Upper lobe of left lung (tissue), 6 donors: ENCODE results near the gene PDK1. TPM values are rescaled to one million over a fixed set of nuclear protein-coding genes. Genes with fewer than 3 reads are reported as not detected.

ENCODE experiments used
- ATAC-seq, 2 donors: fragments of 200-7000 bp; cut with Tn5 transposase; one replicate each; pipeline ENCODE4 v1.9.1; 2022; ENCODE audit warnings: mild to moderate bottlenecking in 2 of 2, moderate library complexity in 2 of 2; ENCODE audit not compliant: low FRiP score in 2 of 2
- DNase-seq, 2 donors: peaks; one replicate each; pipeline ENCODE4 v3.0.0-alpha.2; 2019 to 2020
- H3K27ac ChIP-seq, 4 donors: fragments of 200-600 bp; sonication (generic); one replicate each; pipeline ENCODE4 v1.5.1; 2016 to 2019
- H3K27me3 ChIP-seq, 4 donors: fragments of 200-600 bp; sonication (generic); one replicate each; pipeline ENCODE4 v1.5.1; 2017 to 2019
- H3K36me3 ChIP-seq, 4 donors: fragments of 200-600 bp; sonication (generic); one replicate each; pipeline ENCODE4 v1.5.1; 2016 to 2019
- H3K4me1 ChIP-seq, 4 donors: fragments of 200-600 bp; sonication (generic); one replicate each; pipeline ENCODE4 v1.5.1; 2018 to 2019
- H3K4me3 ChIP-seq, 4 donors: fragments of 200-600 bp; sonication (generic); one replicate each; pipeline ENCODE4 v1.5.1; 2017 to 2019; ENCODE audit warnings: mild to moderate bottlenecking in 2 of 4, moderate library complexity in 1 of 4
- H3K9me3 ChIP-seq, 4 donors: fragments of 200-600 bp; sonication (generic); one replicate each; pipeline ENCODE4 v1.5.1; 2018 to 2019
- CTCF ChIP-seq, 6 experiments: fragments of 450-650 bp in 4 of 6; fragments of 200-600 bp in 2 of 6; sonication (generic) in 2 of 6; IDR thresholded peaks; one replicate each; pipeline ENCODE4 v1.5.1; 2016 to 2019; ENCODE audit warnings: antibody characterized with exemption in 6 of 6
- EP300 ChIP-seq, 4 donors: sonication (generic); formaldehyde crosslinking; IDR thresholded peaks; one replicate each; pipeline ENCODE4 v1.5.1; 2017; ENCODE audit warnings: antibody characterized with exemption in 4 of 4, control low read depth in 2 of 4
- POLR2A ChIP-seq, 4 donors: fragments of 450-650 bp; IDR thresholded peaks; one replicate each; pipeline ENCODE4 v1.5.1; 2016 to 2017; ENCODE audit warnings: antibody characterized with exemption in 4 of 4, mild to moderate bottlenecking in 2 of 4
- POLR2AphosphoS5 ChIP-seq, 2 donors: sonication (generic); formaldehyde crosslinking; IDR thresholded peaks; one replicate each; pipeline ENCODE4 v1.5.1; 2017; ENCODE audit warnings: antibody characterized with exemption in 2 of 2
- WGBS, 2 donors: methylation state at CpG; one replicate each; pipeline ENCODE4 v1.1.5; 2017 to 2018; 5-methylcytosine and 5-hydroxymethylcytosine counted together
- total RNA-seq, 6 donors: library from RNA; depleted of rRNA in 4 of 6; stranded (reverse); fragments of >200 nt in 4 of 6; gene quantifications; one replicate each; pipeline versions ENCODE4 v1.1.0 to v1.2.1, GENCODE V29; 2016 to 2021
- donor health status: DM: no; HTN: no; CAD: no; lungs with moderate emphysema.
- donor health status: DM: no; HTN: yes; CAD: no; lungs with severe emphysema.

The PDK1 gene
- total RNA-seq, 6 donors from 2014 or later: 5.6 to 40.9 (median 13.8) TPM

DNA sequence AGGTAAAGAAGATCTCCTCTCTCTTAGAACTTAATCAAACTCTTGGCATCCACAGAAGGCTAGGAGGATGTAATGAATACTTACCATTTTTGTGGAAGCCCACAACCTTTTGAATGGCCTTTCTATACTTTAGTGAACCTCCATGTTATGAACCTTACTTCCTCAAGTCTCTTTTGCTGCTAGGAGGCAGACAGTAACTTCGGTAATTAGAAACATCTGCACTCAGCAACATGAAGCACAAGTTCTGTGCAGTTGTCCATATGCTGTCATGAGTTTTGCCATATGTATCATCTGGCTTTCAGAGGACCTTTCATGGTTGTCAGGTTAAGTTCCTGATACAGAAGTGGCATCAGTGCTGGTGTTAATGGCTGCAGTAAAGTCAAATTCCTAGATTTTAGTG, 50.4 kb downstream of the PDK1 start:
- TF ChIP-seq POLR2AphosphoS5 (IDR thresholded peaks at IDR 0.05) (no peak), EP300 (IDR thresholded peaks at IDR 0.05) (no peak), POLR2A (IDR thresholded peaks at IDR 0.05) (no peak), CTCF (IDR thresholded peaks at IDR 0.05) (no peak)
- no peak for DNase-seq
- no peaks in the 10 kb centered on the region for H3K9me3 ChIP-seq
- WGBS, 2 donors: 93 to 100% methylated on average over 1 of the region's 1 CpG
- H3K27me3 ChIP-seq: no peaks in the 10 kb centered on the region
- H3K27ac ChIP-seq: no peak overlapping the region
- ATAC-seq: no peak
- H3K36me3 ChIP-seq: no peaks in the 10 kb centered on the region
- H3K4me1 ChIP-seq: no peaks in the 10 kb centered on the region
- no peak overlapping the region for H3K4me3 ChIP-seq

- Histone ChIP-seq H3K27me3 (no peaks in the 10 kb centered on the region), H3K27ac (no peak overlapping the region), H3K9me3 (no peaks in the 10 kb centered on the region), H3K4me3 (no peak overlapping the region), H3K36me3 (no peaks in the 10 kb centered on the region), H3K4me1 (no peaks in the 10 kb centered on the region)
- TF ChIP-seq POLR2A (IDR thresholded peaks at IDR 0.05): no peak
- TF ChIP-seq CTCF (IDR thresholded peaks at IDR 0.05): no peak
- no peak for TF ChIP-seq EP300 (IDR thresholded peaks at IDR 0.05)
- TF ChIP-seq POLR2AphosphoS5 (IDR thresholded peaks at IDR 0.05): no peak
- DNase-seq (no peak), ATAC-seq (no peak)
- WGBS, 2 donors: 87 to 89% methylated on average over 3 of the region's 3 CpGs
Measured at GRCh38 chr2:172607379-172607928, 51.6 kb downstream of the PDK1 start.

DNA sequence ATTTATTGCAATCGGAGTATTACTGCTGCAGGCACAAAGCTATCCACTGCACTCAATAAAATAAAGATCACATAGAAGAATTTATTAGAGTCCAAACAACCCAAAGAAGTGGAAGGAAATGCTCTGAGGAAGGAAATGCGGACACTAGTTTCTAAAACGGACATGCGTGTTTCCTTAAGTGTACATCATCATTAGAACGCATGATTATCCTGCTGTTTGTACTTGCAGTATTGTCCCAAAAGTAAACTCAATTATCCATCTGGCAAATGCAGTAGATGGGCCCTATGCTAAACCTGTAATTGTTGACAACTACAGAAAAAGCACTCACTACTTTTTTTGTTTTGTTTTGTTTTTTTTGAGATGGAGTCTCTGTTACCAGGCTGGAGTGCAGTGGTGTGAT, 53.6 kb downstream of the PDK1 start:
- no peaks in the 10 kb centered on the region for H3K4me1 ChIP-seq
- no peak overlapping the region for H3K27ac ChIP-seq
- 79 to 80% methylated on average over 5 of the region's 5 CpGs for WGBS, 2 donors
- no peaks in the 10 kb centered on the region for H3K36me3 ChIP-seq
- TF ChIP-seq EP300 (IDR thresholded peaks at IDR 0.05) (no peak), CTCF (IDR thresholded peaks at IDR 0.05) (no peak), POLR2AphosphoS5 (IDR thresholded peaks at IDR 0.05) (no peak), POLR2A (IDR thresholded peaks at IDR 0.05) (no peak)
- no peak for DNase-seq
- ATAC-seq: no peak
- no peaks in the 10 kb centered on the region for H3K27me3 ChIP-seq
- H3K4me3 ChIP-seq: no peak overlapping the region
- no peaks in the 10 kb centered on the region for H3K9me3 ChIP-seq

DNA sequence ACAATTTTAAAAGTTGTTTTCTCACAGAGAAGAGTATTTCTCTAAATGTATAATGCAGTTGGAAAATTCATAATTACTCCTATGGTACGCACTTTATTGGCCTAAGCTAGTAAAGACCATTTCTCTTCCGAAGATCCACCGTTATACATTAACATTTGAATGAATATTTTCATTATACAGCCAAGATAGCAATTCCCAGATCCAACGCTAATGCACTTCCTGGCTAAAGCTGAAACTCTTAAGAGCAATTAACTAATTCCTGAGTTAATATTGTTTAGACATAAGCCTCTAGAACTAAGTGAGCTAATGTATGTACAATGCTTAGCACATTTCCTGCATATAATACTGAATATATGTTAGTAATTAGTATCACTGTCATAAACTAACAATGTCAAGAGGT, 56.2 kb downstream of the PDK1 start:
- 84 to 93% methylated on average over 4 of the region's 4 CpGs for WGBS, 2 donors

More for the DNA sequence above, 56.2 kb downstream of the PDK1 start:
- Histone ChIP-seq H3K27me3 (no peaks in the 10 kb centered on the region), H3K27ac (no peak overlapping the region), H3K36me3 (no peaks in the 10 kb centered on the region), H3K4me1 (no peaks in the 10 kb centered on the region), H3K4me3 (no peak overlapping the region), H3K9me3 (no peaks in the 10 kb centered on the region)
- ATAC-seq: no peak
- TF ChIP-seq EP300 (IDR thresholded peaks at IDR 0.05): no peak
- no peak for TF ChIP-seq POLR2AphosphoS5 (IDR thresholded peaks at IDR 0.05)
- no peak for TF ChIP-seq POLR2A (IDR thresholded peaks at IDR 0.05)
- TF ChIP-seq CTCF (IDR thresholded peaks at IDR 0.05): no peak
- no peak for DNase-seq
